NK-92 (cell line): ENCODE measurements around the gene TPX2.

Source experiments
- DNase-seq: peaks from one replicate; lab custom pipeline; 2025; ENCODE audit not compliant: unreplicated experiment; lab: John Stamatoyannopoulos, UW

TPX2 gene

GRCh38 chr20:31758991-31759390 is 19.9 kb downstream of the TPX2 start:
- DNase-seq = no peak

- no peak for DNase-seq
These were observed 20.9 kb downstream of the TPX2 start for GRCh38 chr20:31759836-31760518.

GRCh38 chr20:31760519-31761240 is 21.6 kb downstream of the TPX2 start:
- DNase-seq = no peak

- DNase-seq = no peak
These were observed 25.7 kb downstream of the TPX2 start for GRCh38 chr20:31764641-31765305.

GRCh38 chr20:31767805-31768204 is 28.7 kb downstream of the TPX2 start:
- DNase-seq = no peak

GRCh38 chr20:31769681-31770080 is 30.6 kb downstream of the TPX2 start:
- no peak for DNase-seq

- DNase-seq = no peak
These were observed 31.2 kb downstream of the TPX2 start for GRCh38 chr20:31770243-31770642.

GRCh38 chr20:31774408-31774807 is 35.3 kb downstream of the TPX2 start:
- no peak for DNase-seq

- DNase-seq = no peak
These were observed 41.7 kb downstream of the TPX2 start for GRCh38 chr20:31780839-31781238.

GRCh38 chr20:31781945-31782344 is 42.9 kb downstream of the TPX2 start:
- no peak for DNase-seq

- no peak for DNase-seq
These were observed 45.4 kb downstream of the TPX2 start for GRCh38 chr20:31784354-31785044.

- DNase-seq = no peak
These were observed 46.0 kb downstream of the TPX2 start for GRCh38 chr20:31785089-31785488.

GRCh38 chr20:31788578-31788977 is 49.5 kb downstream of the TPX2 start:
- no peak for DNase-seq

GRCh38 chr20:31790401-31790800 is 51.3 kb downstream of the TPX2 start:
- no peak for DNase-seq

- DNase-seq = no peak
These were observed 58.3 kb downstream of the TPX2 start for GRCh38 chr20:31797364-31797763.

GRCh38 chr20:31801508-31801907 is 62.4 kb downstream of the TPX2 start:
- no peak for DNase-seq

- no peak for DNase-seq
These were observed 64.6 kb downstream of the TPX2 start for GRCh38 chr20:31803552-31804291.

GRCh38 chr20:31806564-31807355 is 67.7 kb downstream of the TPX2 start:
- DNase-seq = no peak

GRCh38 chr20:31808481-31808880 is 69.4 kb downstream of the TPX2 start:
- DNase-seq = no peak

- no peak for DNase-seq
These were observed 70.6 kb downstream of the TPX2 start for GRCh38 chr20:31809661-31810060.
